DND-41 (cell line): ENCODE data around the gene MRPS10.

Experiments used
- CTCF ChIP-seq: IDR thresholded peaks from 2 replicates; pipeline ENCODE4 v1.5.1; 2012; ENCODE audit warnings: borderline replicate concordance, low read length, moderate library complexity, mild to moderate bottlenecking; ENCODE audit not compliant: poor library complexity, severe bottlenecking; ENCODE audit errors: extremely low read depth
- EZH2 ChIP-seq: IDR thresholded peaks from 3 replicates; pipeline ENCODE4 v1.6.1; 2012; ENCODE audit warnings: borderline replicate concordance, low read depth, mild to moderate bottlenecking, moderate library complexity, low read length, inconsistent platforms; ENCODE audit not compliant: severe bottlenecking

- TF ChIP-seq CTCF (no peak), EZH2 (no peak)
Measured at GRCh38 chr6:42163981-42164380, 53.7 kb downstream of the MRPS10 start.
